Dermis microvascular lymphatic vessel endothelial cell (primary cell): Measurements from ENCODE around the gene SPZ1. TPM values are rescaled to one million over a fixed set of nuclear protein-coding genes. Genes with fewer than 3 reads are reported as not detected.
"Not testable (repeated sequence)": the region's sequence is repeated elsewhere in the genome, so short reads cannot be mapped to it uniquely, and the experiment has no call there.

ENCODE experiments used
- DNase-seq, 2 donors: peaks; one replicate each; pipeline versions ENCODE4 v3.0.0 to v3.0.0-alpha.2; 2010; ENCODE audit warnings: low read depth in 2 of 2
- total RNA-seq: library from RNA; depleted of rRNA; stranded (reverse); fragments of >200 nt; gene quantifications from 2 replicates; pipeline ENCODE4 v1.2.1, GENCODE V29; 2014

The SPZ1 gene
- total RNA-seq, result not detected in 2 replicates

DNA sequence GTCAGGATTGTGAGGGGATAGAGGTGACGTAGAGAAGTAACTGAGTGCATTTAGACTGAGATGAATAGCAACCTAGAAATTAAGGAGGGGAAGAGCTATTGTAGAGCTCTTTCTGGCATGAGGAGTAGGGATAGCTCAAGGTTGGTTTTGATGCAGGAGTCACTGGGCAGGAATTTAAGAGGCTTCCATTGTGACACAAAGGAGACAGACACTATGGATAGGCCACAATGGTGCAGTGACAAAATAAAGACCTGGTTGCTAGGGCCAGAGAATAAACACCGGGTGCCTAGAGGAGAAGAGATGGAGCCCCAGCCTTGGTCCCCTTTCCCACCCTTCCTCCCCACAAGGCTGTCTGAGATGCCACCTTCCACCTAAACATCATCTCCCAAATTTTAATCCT is at the start of gene SPZ1:
Gene SPZ1 (plus strand): TSS at position 301 of the 400 bp plus-strand sequence. CDS start 214 bp downstream, outside the sequence.
- no peak for DNase-seq

- not testable (repeated sequence) for DNase-seq
Observed at GRCh38 chr5:80270543-80270942, 49.3 kb upstream of the SPZ1 start.

GRCh38 chr5:80275347-80275746 is 44.5 kb upstream of the SPZ1 start:
- DNase-seq, result peak in 1 of 2 donors; percentile 26

DNA sequence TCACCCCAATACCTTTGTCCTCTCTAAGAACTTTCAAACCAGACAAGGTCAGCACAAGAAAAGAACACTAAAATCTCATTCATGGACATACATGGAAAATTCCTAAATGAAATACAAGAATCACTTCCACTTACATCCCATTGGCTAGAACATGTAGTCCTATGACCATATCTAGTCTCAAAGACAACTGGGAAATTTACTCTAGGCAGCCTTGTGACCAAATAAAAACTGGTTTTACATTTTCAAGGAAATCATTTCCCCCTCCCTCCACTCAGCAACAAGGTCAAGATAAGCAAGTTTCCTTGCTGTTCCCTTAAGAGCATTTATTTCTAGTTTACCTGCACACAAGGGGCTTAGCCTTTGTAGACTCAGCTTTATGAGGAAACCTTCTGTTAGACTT is 43.6 kb upstream of the SPZ1 start:
- no peak for DNase-seq

DNA sequence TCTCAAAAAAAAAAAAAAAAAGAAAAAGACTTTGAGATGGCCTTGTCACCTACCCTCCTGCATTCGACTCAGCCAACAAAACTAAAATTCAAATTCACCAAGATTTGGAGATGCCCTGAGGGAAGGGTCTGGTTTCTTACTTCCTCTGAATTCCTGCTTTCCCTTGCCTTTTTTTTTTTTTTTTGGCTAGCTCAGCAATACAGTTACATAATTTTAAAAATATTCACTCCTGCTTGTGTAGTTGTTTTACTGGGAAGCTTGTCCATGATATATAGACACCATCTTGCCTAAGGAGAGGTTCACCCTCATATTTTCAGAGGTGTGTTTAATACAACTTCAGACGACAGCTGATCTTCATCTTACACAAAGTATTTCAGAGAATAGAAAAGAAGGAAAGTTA is 42.6 kb upstream of the SPZ1 start:
- no peak for DNase-seq

GRCh38 chr5:80282054-80282453 is 37.7 kb upstream of the SPZ1 start:
- DNase-seq, result no peak

GRCh38 chr5:80283360-80283759 is 36.4 kb upstream of the SPZ1 start:
- no peak for DNase-seq

GRCh38 chr5:80284720-80285119 is 35.1 kb upstream of the SPZ1 start:
- DNase-seq, result no peak

DNA sequence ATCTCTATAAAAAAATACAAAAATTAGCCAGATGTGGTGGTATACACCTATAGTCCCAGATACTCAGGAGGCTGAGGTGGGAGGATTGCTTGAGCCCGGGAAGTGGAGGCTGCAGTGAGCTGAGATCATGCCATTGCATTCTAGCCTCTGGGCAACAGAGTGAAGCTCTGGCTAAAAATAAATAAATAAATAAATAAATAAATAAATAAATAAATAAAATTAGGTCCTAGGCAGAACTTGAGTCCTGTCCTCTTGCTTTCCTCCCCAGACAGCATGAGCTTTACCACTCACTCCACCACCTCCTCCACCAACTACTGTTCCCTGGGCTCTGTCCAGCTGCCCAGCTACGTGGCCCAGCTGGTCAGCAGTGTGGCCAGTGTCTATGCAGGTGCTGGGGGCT is 31.6 kb upstream of the SPZ1 start:
- DNase-seq, result no peak

DNA sequence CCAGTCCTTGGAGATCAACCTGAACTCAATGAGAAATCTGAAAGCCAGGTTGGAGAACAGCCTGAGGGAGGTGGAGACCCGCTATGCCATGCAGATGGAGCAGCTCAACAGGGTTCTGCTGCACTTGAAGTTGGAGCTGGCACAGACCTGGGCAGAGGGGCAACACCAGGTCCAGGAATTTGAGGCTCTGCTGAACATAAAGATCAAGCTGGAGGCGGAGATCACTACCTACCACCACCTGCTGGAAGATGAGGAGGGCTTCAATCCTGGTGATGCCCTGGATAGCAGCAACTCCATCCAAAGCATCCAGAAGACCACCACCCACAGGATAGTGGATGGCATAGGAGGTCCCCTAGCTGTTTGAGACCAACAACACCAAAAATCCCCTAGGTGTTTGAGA is 30.5 kb upstream of the SPZ1 start:
- no peak for DNase-seq

DNA sequence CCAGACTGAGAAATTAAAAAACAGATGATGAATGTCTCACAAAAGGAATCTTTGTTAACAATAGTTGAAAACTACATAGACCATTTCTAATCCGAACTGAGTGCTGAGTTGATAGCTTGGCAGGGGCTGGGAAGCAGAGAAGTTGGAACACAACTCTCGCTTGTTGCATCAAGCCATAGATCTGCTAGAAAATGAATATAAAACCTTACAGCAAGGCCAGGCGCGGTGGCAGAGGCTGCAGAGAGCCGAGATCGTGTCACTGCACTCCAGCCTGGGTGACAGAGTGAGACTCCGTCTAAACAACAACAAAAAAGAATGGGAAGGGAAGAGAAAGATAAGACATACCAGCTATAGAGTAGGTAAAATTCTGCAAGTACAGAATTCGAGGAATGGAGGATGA is 28.0 kb upstream of the SPZ1 start:
- DNase-seq, result no peak

DNA sequence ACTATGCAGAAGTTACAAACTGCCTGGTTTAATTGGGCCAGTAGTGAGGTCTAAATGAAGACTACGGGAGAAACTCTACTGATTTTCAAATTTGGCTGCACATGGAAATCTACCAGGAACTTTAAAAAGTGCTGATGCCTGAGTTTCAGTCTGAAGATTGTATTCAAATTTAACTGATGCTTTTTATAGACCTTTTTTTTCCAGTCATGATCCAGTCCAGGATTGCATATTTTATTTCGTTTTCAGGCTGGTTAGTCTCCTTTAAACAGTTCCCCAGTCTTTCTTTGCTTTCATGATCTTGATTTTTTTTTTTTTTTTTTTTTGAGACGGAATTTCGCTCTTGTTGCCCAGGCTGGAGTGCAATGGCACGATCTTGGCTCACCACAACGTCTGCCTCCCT is 23.7 kb upstream of the SPZ1 start:
- no peak for DNase-seq

- DNase-seq, result no peak
Observed at GRCh38 chr5:80299601-80300000, 20.2 kb upstream of the SPZ1 start.

DNA sequence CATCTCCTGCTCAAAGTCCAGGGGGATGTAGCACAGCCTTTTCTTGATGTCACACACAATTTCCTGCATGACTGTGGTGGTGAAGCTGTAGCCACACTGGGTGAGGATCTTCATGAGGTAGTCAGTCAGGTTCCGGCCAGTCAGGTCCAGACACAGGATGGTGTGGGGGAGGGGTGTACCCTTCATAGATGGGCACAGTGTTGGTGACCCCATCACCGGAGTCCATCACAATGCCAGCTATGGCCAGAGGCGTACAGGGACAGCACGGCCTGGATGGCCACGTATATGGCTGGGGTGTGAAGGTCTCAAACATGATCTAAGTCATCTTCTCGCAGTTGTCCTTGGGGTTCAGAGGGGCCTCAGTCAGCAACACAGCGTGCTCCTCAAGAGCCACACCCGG is 19.7 kb upstream of the SPZ1 start:
- no peak for DNase-seq

DNA sequence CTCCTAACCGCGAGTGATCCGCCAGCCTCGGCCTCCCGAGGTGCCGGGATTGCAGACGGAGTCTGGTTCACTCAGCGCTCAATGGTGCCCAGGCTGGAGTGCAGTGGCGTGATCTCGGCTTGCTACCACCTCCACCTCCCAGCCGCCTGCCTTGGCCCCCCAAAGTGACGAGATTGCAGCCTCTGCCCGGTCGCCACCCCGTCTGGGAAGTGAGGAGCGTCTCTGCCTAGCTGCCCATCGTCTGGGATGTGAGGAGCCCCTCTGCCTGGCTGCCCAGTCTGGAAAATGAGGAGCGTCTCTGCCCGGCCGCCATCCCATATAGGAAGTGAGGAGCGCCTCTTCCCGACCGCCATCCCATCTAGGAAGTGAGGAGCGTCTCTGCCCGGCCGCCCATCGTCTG is 19.0 kb upstream of the SPZ1 start:
- not testable (repeated sequence) for DNase-seq

GRCh38 chr5:80301342-80301741 is 18.5 kb upstream of the SPZ1 start:
- not testable (repeated sequence) for DNase-seq

- no peak for DNase-seq
Observed at GRCh38 chr5:80302636-80303035, 17.2 kb upstream of the SPZ1 start.

- no peak for DNase-seq
Observed at GRCh38 chr5:80308526-80308925, 11.3 kb upstream of the SPZ1 start.

DNA sequence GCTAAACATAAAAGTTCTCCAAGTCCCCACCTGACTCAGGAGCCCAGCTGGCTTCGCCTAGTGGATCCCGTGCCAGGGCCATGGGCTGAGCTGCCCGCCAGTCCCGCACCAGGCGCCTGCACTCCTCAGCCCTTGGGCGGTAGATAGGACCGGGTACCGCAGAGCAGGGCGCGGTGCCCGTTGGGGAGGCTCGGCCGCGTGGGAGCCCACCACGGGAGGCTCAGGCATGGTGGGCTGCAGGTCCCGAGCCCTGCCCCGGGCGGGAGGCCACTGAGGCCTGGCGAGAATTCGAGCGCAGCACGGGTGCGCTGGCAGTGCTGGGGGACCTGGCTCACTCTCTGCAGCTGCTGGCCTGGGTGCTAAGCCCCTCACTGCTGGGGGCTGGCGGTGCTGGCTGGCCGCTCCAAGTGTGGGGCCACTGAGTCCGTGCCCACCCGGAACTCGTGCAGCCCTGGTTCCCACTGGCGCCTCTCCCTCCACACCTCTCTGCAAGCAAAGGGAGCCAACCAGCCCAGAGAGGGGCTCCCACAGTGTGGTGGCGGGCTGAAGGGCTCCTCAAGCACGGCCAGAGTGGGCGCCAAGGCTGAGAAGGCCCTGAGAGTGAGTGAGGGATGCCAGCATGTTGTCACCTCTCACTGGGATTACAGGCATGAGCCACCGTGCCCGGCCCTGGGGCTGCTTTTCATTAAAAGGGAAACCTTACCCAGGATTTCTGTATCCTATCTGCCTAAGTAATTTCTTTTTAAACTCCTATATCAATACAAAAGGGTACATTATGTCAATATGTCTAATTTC is 9.7 kb upstream of the SPZ1 start:
- DNase-seq, result no peak

GRCh38 chr5:80315244-80315643 is 4.6 kb upstream of the SPZ1 start:
- DNase-seq, result no peak

DNA sequence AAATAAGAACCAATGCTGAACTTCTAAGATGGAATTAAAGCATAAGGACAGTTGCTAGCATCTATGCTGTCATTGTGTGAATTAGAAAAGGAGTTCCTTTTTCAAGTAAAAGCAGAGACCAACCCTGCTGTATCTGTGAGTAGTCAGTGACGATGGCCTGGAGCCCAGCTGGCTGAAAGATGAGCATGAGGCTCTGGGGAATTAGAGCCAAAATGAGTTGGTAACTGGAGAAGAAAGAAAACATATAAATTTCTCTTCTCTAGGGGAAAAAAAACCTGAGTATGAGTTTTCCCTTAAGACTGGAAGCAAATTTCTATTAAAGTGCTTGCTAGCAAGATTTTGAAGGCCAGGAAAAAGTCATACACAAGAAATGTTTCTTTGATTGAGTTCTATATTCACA is 1.6 kb upstream of the SPZ1 start:
- no peak for DNase-seq

- no peak for DNase-seq
Observed at GRCh38 chr5:80324912-80325311, 5.1 kb downstream of the SPZ1 start.

GRCh38 chr5:80326468-80326867 is 6.7 kb downstream of the SPZ1 start:
- DNase-seq, result no peak

DNA sequence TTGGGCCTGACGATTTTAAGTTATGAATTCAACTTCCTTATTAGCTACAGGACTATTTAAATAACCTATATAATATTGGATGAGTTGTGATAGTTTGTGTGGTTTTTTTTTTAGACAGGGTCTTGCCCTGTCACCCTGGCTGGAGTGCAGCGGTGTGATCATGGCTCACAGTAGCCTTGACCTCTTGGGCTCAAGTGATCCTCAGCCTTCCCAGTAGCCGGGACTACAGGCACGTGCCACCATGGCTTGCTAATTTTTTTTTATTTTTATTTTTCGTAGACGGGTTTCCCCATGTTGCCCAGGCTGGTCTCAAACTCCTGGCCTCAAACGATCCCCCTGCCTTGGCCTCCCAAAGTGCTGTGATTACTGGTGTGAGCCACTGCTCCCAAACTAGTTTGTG is 17.6 kb downstream of the SPZ1 start:
- no peak for DNase-seq
